Muscle of leg (tissue), 11 donors: ENCODE data around the gene CZIB. TPM values are rescaled to one million over a fixed set of nuclear protein-coding genes. Genes with fewer than 3 reads are reported as not detected.

Experiments
- DNase-seq: peaks from one replicate; pipeline ENCODE4 v3.0.0; 2013
- H3K27ac ChIP-seq: one replicate; pipeline ENCODE4 v1.5.1; 2013; ENCODE audit warnings: mild to moderate bottlenecking, low read length, control low read depth
- H3K27me3 ChIP-seq: one replicate; pipeline ENCODE4 v1.6.1; 2013; ENCODE audit warnings: low read length; ENCODE audit not compliant: control insufficient read depth, insufficient read depth
- H3K36me3 ChIP-seq: one replicate; pipeline ENCODE4 v1.6.1; 2013; ENCODE audit warnings: low read length; ENCODE audit not compliant: control insufficient read depth, insufficient read depth
- H3K4me1 ChIP-seq: one replicate; pipeline ENCODE4 v1.6.1; 2013; ENCODE audit warnings: low read length; ENCODE audit not compliant: control insufficient read depth, insufficient read depth
- H3K4me3 ChIP-seq: one replicate; pipeline ENCODE4 v1.5.1; 2013; ENCODE audit warnings: low read length, control low read depth
- H3K9me3 ChIP-seq: replicated peaks from 2 replicates; pipeline ENCODE4 v1.6.1; 2013; ENCODE audit warnings: low read depth, low read length; ENCODE audit not compliant: control insufficient read depth
- WGBS: methylation state at CpG from one replicate; pipeline ENCODE4 v1.1.5; 2013; ENCODE audit warnings: missing lambda C conversion rate; ENCODE audit not compliant: insufficient coverage; 5-methylcytosine and 5-hydroxymethylcytosine counted together
- polyA plus RNA-seq, 8 donors: library from polyadenylated mRNA; unstranded; fragments of 120-200 nt; gene quantifications; one replicate each; pipeline versions ENCODE4 v1.2.1 to v1.2.3, GENCODE V29; 2013; ENCODE audit warnings: inconsistent platforms in 1 of 8, low replicate concordance in 1 of 8; ENCODE audit not compliant: insufficient read length in 8 of 8, insufficient read depth in 1 of 8
- total RNA-seq: library from RNA; stranded (reverse); fragments of 120-200 nt; gene quantifications from one replicate; pipeline ENCODE4 v1.2.4, GENCODE V29; 2013

The CZIB gene
- total and polyA plus RNA-seq, 9 donors, result 59.3 to 78.6 (median 71.3) TPM

GRCh38 chr1:53182111-53182593 lies 38.3 kb downstream of the CZIB start:
- 17% methylated on average over 10 of the region's 16 CpGs for WGBS
- Histone ChIP-seq H3K36me3 (no peaks in the 10 kb centered on the region), H3K4me1 (peaks cover 4% of the 10 kb centered on the region), H3K27me3 (no peaks in the 10 kb centered on the region), H3K4me3 (no peak overlapping the region), H3K27ac (no peak overlapping the region), H3K9me3 (no peaks in the 10 kb centered on the region)
- peak; percentile 82 for DNase-seq

GRCh38 chr1:53180951-53181350 lies 39.5 kb downstream of the CZIB start:
- H3K36me3 ChIP-seq, result no peaks in the 10 kb centered on the region

GRCh38 chr1:53180226-53180625 lies 40.2 kb downstream of the CZIB start:
- H3K9me3 ChIP-seq, result no peaks in the 10 kb centered on the region
- no peak overlapping the region for H3K4me3 ChIP-seq
- 59% methylated on average over 2 of the region's 2 CpGs for WGBS
- H3K27ac ChIP-seq, result no peak overlapping the region
- peaks cover 5% of the 10 kb centered on the region for H3K4me1 ChIP-seq
- DNase-seq, result no peak
- no peaks in the 10 kb centered on the region for H3K36me3 ChIP-seq
- no peaks in the 10 kb centered on the region for H3K27me3 ChIP-seq

More at GRCh38 chr1:53180951-53181350, 39.5 kb downstream of the CZIB start:
- Histone ChIP-seq H3K27ac (no peak overlapping the region), H3K4me1 (peaks cover 5% of the 10 kb centered on the region), H3K9me3 (no peaks in the 10 kb centered on the region), H3K4me3 (no peak overlapping the region), H3K27me3 (no peaks in the 10 kb centered on the region)
- DNase-seq, result no peak
- whole genome bisulfite sequencing, result 81% methylated on average over 2 of the region's 5 CpGs

- H3K4me3 ChIP-seq, result no peak overlapping the region
- no peaks in the 10 kb centered on the region for H3K9me3 ChIP-seq
- 66% methylated on average over 7 of the region's 10 CpGs for WGBS
- H3K27ac ChIP-seq, result no peak overlapping the region
- peak; percentile 73 for DNase-seq
- no peaks in the 10 kb centered on the region for H3K36me3 ChIP-seq
- peaks cover 2% of the 10 kb centered on the region for H3K27me3 ChIP-seq
- H3K4me1 ChIP-seq, result peaks cover 2% of the 10 kb centered on the region
These were observed 43.8 kb downstream of the CZIB start for GRCh38 chr1:53176452-53177208.

- no peak for DNase-seq
- H3K27ac ChIP-seq, result no peak overlapping the region
- H3K9me3 ChIP-seq, result no peaks in the 10 kb centered on the region
- 77% methylated on average over 7 of the region's 10 CpGs for WGBS
- H3K36me3 ChIP-seq, result no peaks in the 10 kb centered on the region
- no peak overlapping the region for H3K4me3 ChIP-seq
- H3K4me1 ChIP-seq, result peaks cover 2% of the 10 kb centered on the region
- H3K27me3 ChIP-seq, result peaks cover 2% of the 10 kb centered on the region
These were observed 45.2 kb downstream of the CZIB start for GRCh38 chr1:53174971-53175913.

- 37% methylated on average over 6 of the region's 6 CpGs for WGBS
- Histone ChIP-seq H3K4me3 (no peak overlapping the region), H3K27ac (no peak overlapping the region), H3K27me3 (peaks cover 2% of the 10 kb centered on the region), H3K36me3 (no peaks in the 10 kb centered on the region), H3K9me3 (no peaks in the 10 kb centered on the region), H3K4me1 (peaks cover 2% of the 10 kb centered on the region)
- peak; percentile 26 for DNase-seq
These were observed 47.9 kb downstream of the CZIB start for GRCh38 chr1:53172426-53173128.

- H3K27ac ChIP-seq, result no peak overlapping the region
- WGBS, result 63% methylated on average over 8 of the region's 8 CpGs
- no peaks in the 10 kb centered on the region for H3K36me3 ChIP-seq
- H3K27me3 ChIP-seq, result peaks cover 3% of the 10 kb centered on the region
- H3K4me3 ChIP-seq, result no peak overlapping the region
- H3K4me1 ChIP-seq, result peaks cover 4% of the 10 kb centered on the region
- DNase-seq, result no peak
- no peaks in the 10 kb centered on the region for H3K9me3 ChIP-seq
These were observed 53.5 kb downstream of the CZIB start for GRCh38 chr1:53166912-53167311.

- no peak overlapping the region for H3K27ac ChIP-seq
- DNase-seq, result no peak
- peaks cover 2% of the 10 kb centered on the region for H3K27me3 ChIP-seq
- no peaks in the 10 kb centered on the region for H3K9me3 ChIP-seq
- 68% methylated on average over 5 of the region's 6 CpGs for WGBS
- H3K4me3 ChIP-seq, result no peak overlapping the region
- no peaks in the 10 kb centered on the region for H3K36me3 ChIP-seq
- H3K4me1 ChIP-seq, result peaks cover 4% of the 10 kb centered on the region
These were observed 54.1 kb downstream of the CZIB start for GRCh38 chr1:53166366-53166765.

- peaks cover 4% of the 10 kb centered on the region for H3K4me1 ChIP-seq
- no CpG with 5 or more reads among the region's 5 CpGs for WGBS
- peaks cover 2% of the 10 kb centered on the region for H3K27me3 ChIP-seq
- no peak for DNase-seq
- no peaks in the 10 kb centered on the region for H3K9me3 ChIP-seq
- H3K36me3 ChIP-seq, result no peaks in the 10 kb centered on the region
- no peak overlapping the region for H3K4me3 ChIP-seq
- no peak overlapping the region for H3K27ac ChIP-seq
These were observed 54.9 kb downstream of the CZIB start for GRCh38 chr1:53165408-53165961.
